ENCODE results near the gene NBEAL2.

The NBEAL2 gene

GRCh38 chr3:47010111-47010712 is 30.7 kb downstream of the NBEAL2 start:
- TF ChIP-seq CTCF (IDR thresholded peaks at IDR 0.05; ENCODE audit: control extremely low read depth, extremely low read depth, low read depth, missing control alignments), result no peak
- ChIA-PET CTCF (interaction anchor here (1.1 to 1.4 kb wide), 2 partner anchors 9 to 18 kb away, joined by 3 to 7 read pairs; no protein-coding TSS in a partner anchor), POLR2A (no interaction called here)
- no peak for DNase-seq (ENCODE audit: extremely low spot score)

GRCh38 chr3:47010910-47011309 is 31.4 kb downstream of the NBEAL2 start:
- CTCF ChIA-PET, result interaction anchor here (1.1 to 1.4 kb wide), 3 partner anchors 9 to 18 kb away, joined by 3 to 7 read pairs (median 3); no protein-coding TSS in a partner anchor
- POLR2A ChIA-PET, result no interaction called here
- DNase-seq (ENCODE audit: extremely low spot score), result no peak
- TF ChIP-seq CTCF (IDR thresholded peaks at IDR 0.05; ENCODE audit: control extremely low read depth, extremely low read depth, low read depth, missing control alignments), result no peak

DNA sequence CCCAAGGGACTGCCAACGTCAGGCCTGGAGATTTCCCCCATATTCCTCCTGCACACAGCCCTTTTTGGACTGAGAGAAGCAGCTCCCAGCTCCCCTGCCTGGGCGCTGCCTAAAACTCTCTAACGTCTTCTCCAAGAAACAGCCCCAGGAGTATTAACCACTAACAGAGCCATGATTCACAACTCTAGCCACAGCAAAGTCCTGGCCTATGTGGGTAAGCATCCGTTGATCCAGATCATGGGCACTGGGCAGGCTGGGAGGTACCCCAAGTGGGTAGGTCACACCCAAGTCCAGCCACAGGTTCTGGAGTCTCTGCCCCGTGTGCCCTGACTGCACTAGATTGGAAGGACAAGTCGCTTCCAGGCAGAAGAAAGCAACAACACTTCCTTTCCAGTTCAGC is 31.9 kb downstream of the NBEAL2 start:
- DNase-seq (ENCODE audit: extremely low spot score), result no peak
- ChIA-PET POLR2A (no interaction called here), CTCF (interaction anchor here (1.1 to 1.4 kb wide), 3 partner anchors 8 to 17 kb away, joined by 3 to 7 read pairs (median 3); no protein-coding TSS in a partner anchor)
- no peak for TF ChIP-seq CTCF (IDR thresholded peaks at IDR 0.05; ENCODE audit: control extremely low read depth, extremely low read depth, low read depth, missing control alignments)

GRCh38 chr3:47012342-47013230 is 33.1 kb downstream of the NBEAL2 start:
- no peak for TF ChIP-seq CTCF (IDR thresholded peaks at IDR 0.05; ENCODE audit: control extremely low read depth, extremely low read depth, low read depth, missing control alignments)
- ChIA-PET POLR2A (no interaction called here), CTCF (no interaction called here)
- DNase-seq (ENCODE audit: extremely low spot score), result no peak

- CTCF ChIA-PET, result no interaction called here
- no peak for TF ChIP-seq CTCF (IDR thresholded peaks at IDR 0.05; ENCODE audit: control extremely low read depth, extremely low read depth, low read depth, missing control alignments)
- POLR2A ChIA-PET, result no interaction called here
- no peak for DNase-seq (ENCODE audit: extremely low spot score)
Measured at GRCh38 chr3:47013231-47013630, 33.8 kb downstream of the NBEAL2 start.

- CTCF ChIA-PET, result interaction anchor here (1.5 kb wide), 1 partner anchor 21 kb away, joined by 3 read pairs; no protein-coding TSS in a partner anchor
- TF ChIP-seq CTCF (IDR thresholded peaks at IDR 0.05; ENCODE audit: control extremely low read depth, extremely low read depth, low read depth, missing control alignments), result no peak
- DNase-seq (ENCODE audit: extremely low spot score), result no peak
- POLR2A ChIA-PET, result no interaction called here
Measured at GRCh38 chr3:47014036-47014435, 34.6 kb downstream of the NBEAL2 start.

Data from GM10248 (cell line).